H9 (cell line): ENCODE measurements around the gene TIMP1. TPM values are rescaled to one million over a fixed set of nuclear protein-coding genes. Genes with fewer than 3 reads are reported as not detected.

Experiments used
- DNase-seq: peaks from one replicate; pipeline ENCODE4 v3.0.0-alpha.2; 2017
- H2AFZ ChIP-seq: one replicate; pipeline ENCODE4 v1.6.1; 2013; ENCODE audit warnings: mild to moderate bottlenecking, low read length, control low read depth, moderate library complexity
- H2AK5ac ChIP-seq: 2 replicates; pipeline ENCODE4 v1.6.1; 2013; ENCODE audit warnings: low read length, control low read depth, mixed read lengths; ENCODE audit not compliant: insufficient read length
- H2BK120ac ChIP-seq: one replicate; pipeline ENCODE4 v1.6.1; 2013; ENCODE audit warnings: low read depth, mild to moderate bottlenecking, low read length, control low read depth, inconsistent platforms; ENCODE audit not compliant: poor library complexity, severe bottlenecking
- H2BK12ac ChIP-seq: 2 replicates; pipeline ENCODE4 v1.6.1; 2013; ENCODE audit warnings: low read length, control low read depth, mixed read lengths, low read depth; ENCODE audit not compliant: insufficient read length
- H2BK15ac ChIP-seq: 2 replicates; pipeline ENCODE4 v1.6.1; 2013; ENCODE audit warnings: low read depth, low read length, control low read depth
- H2BK20ac ChIP-seq: one replicate; pipeline ENCODE4 v1.6.1; 2013; ENCODE audit warnings: low read depth, mild to moderate bottlenecking, low read length, control low read depth, inconsistent platforms; ENCODE audit not compliant: poor library complexity, severe bottlenecking
- H2BK5ac ChIP-seq: 2 replicates; pipeline ENCODE4 v1.6.1; 2013; ENCODE audit warnings: low read length, control low read depth, mixed read lengths; ENCODE audit not compliant: insufficient read length
- H3K14ac ChIP-seq: 2 replicates; pipeline ENCODE4 v1.6.1; 2013; ENCODE audit warnings: low read length, control low read depth; ENCODE audit not compliant: insufficient read depth
- H3K18ac ChIP-seq: 2 replicates; pipeline ENCODE4 v1.6.1; 2013; ENCODE audit warnings: low read depth, mild to moderate bottlenecking, mixed read lengths, low read length, control low read depth; ENCODE audit not compliant: insufficient read length
- H3K23ac ChIP-seq: 2 replicates; pipeline ENCODE4 v1.6.1; 2013; ENCODE audit warnings: low read length, control low read depth, mixed read lengths, low read depth; ENCODE audit not compliant: insufficient read length
- H3K23me2 ChIP-seq: 2 replicates; pipeline ENCODE4 v1.6.1; 2013; ENCODE audit warnings: low read depth, mild to moderate bottlenecking, mixed read lengths, low read length, control low read depth; ENCODE audit not compliant: insufficient read length, poor library complexity, severe bottlenecking
- H3K27ac ChIP-seq: 2 replicates; pipeline ENCODE4 v1.5.1; 2013; ENCODE audit warnings: low read length, control low read depth, mixed read lengths, low read depth; ENCODE audit not compliant: insufficient read length
- H3K27me3 ChIP-seq: 2 replicates; pipeline ENCODE4 v1.6.1; 2013; ENCODE audit warnings: low read length, control low read depth, inconsistent platforms; ENCODE audit not compliant: insufficient read depth
- H3K4ac ChIP-seq: 2 replicates; pipeline ENCODE4 v1.6.1; 2013; ENCODE audit warnings: low read depth, mild to moderate bottlenecking, control low read depth, inconsistent platforms, low read length, moderate library complexity
- H3K4me1 ChIP-seq: 2 replicates; pipeline ENCODE4 v1.6.1; 2013; ENCODE audit warnings: low read length, control low read depth, inconsistent platforms; ENCODE audit not compliant: insufficient read depth
- H3K4me2 ChIP-seq: 2 replicates; pipeline ENCODE4 v1.6.1; 2013; ENCODE audit warnings: low read length, control low read depth, mixed read lengths; ENCODE audit not compliant: insufficient read length, insufficient read depth
- H3K56ac ChIP-seq: 2 replicates; pipeline ENCODE4 v1.6.1; 2013; ENCODE audit warnings: low read depth, mild to moderate bottlenecking, mixed read lengths, low read length, control low read depth; ENCODE audit not compliant: insufficient read length
- H3K79me1 ChIP-seq: 2 replicates; pipeline ENCODE4 v1.6.1; 2013; ENCODE audit warnings: low read depth, mild to moderate bottlenecking, moderate library complexity, low read length, control low read depth, inconsistent platforms; ENCODE audit not compliant: insufficient read depth, poor library complexity, severe bottlenecking
- H3K79me2 ChIP-seq: 2 replicates; pipeline ENCODE4 v1.6.1; 2013; ENCODE audit warnings: low read length, control low read depth, inconsistent platforms; ENCODE audit not compliant: insufficient read depth
- H3K9ac ChIP-seq: 2 replicates; pipeline ENCODE4 v1.6.1; 2013; ENCODE audit warnings: low read length, control low read depth, mixed read lengths; ENCODE audit not compliant: insufficient read length; ENCODE audit errors: extremely low read depth
- H3K9me3 ChIP-seq: one replicate; pipeline ENCODE4 v1.6.1; 2013; ENCODE audit warnings: low read depth, low read length, inconsistent platforms; ENCODE audit not compliant: control insufficient read depth
- H3T11ph ChIP-seq: one replicate; pipeline ENCODE4 v1.6.1; 2013; ENCODE audit warnings: mild to moderate bottlenecking, low read length, control low read depth, inconsistent platforms
- H4K20me1 ChIP-seq: one replicate; pipeline ENCODE4 v1.6.1; 2013; ENCODE audit not compliant: control insufficient read depth, insufficient read length, insufficient read depth
- H4K5ac ChIP-seq: 2 replicates; pipeline ENCODE4 v1.6.1; 2013; ENCODE audit warnings: low read depth, mild to moderate bottlenecking, mixed read lengths, low read length, control low read depth; ENCODE audit not compliant: insufficient read length
- H4K8ac ChIP-seq: replicated peaks from 2 replicates; pipeline ENCODE4 v1.6.1; 2013; ENCODE audit warnings: low read length, control low read depth, mixed read lengths, low read depth; ENCODE audit not compliant: insufficient read length
- H4K91ac ChIP-seq: 2 replicates; pipeline ENCODE4 v1.6.1; 2013; ENCODE audit warnings: low read depth, mild to moderate bottlenecking, moderate library complexity, mixed read lengths, low read length, control low read depth; ENCODE audit not compliant: insufficient read length
- H3K27ac Mint-ChIP-seq, 3 experiments: 2 replicates in 2 of 3; 3 replicates in 1 of 3; pipeline ENCODE4 v1.8.0; 2020 to 2021; ENCODE audit warnings: mixed read lengths in 3 of 3, mild to moderate bottlenecking in 1 of 3, moderate library complexity in 1 of 3
- H3K27me3 Mint-ChIP-seq: 2 replicates; pipeline ENCODE4 v1.8.0; 2021; ENCODE audit warnings: low read depth, mild to moderate bottlenecking, moderate library complexity, mixed read lengths
- H3K36me3 Mint-ChIP-seq, 3 experiments: 2 replicates in 2 of 3; 3 replicates in 1 of 3; pipeline ENCODE4 v1.8.0; 2020 to 2021; ENCODE audit warnings: low read depth in 3 of 3, mixed read lengths in 3 of 3; ENCODE audit not compliant: insufficient read depth in 1 of 3
- H3K4me1 Mint-ChIP-seq, 2 experiments: 2 replicates each; pipeline ENCODE4 v1.8.0; 2020; ENCODE audit warnings: mixed read lengths in 2 of 2
- H3K4me3 Mint-ChIP-seq, 2 experiments: 2 replicates in 1 of 2; 3 replicates in 1 of 2; pipeline ENCODE4 v1.8.0; 2020 to 2021; ENCODE audit warnings: mild to moderate bottlenecking in 2 of 2, mixed read lengths in 2 of 2, moderate library complexity in 1 of 2
- H3K9me3 Mint-ChIP-seq, 2 experiments: 2 replicates in 1 of 2; 3 replicates in 1 of 2; pipeline ENCODE4 v1.8.0; 2020; ENCODE audit warnings: mild to moderate bottlenecking in 2 of 2, mixed read lengths in 2 of 2, moderate library complexity in 1 of 2
- whole genome bisulfite sequencing: extraction: QIAGEN DNeasy Blood & Tissue Kit; methylation state at CpG from one replicate; pipeline ENCODE4 v1.1.7; 2013; ENCODE audit warnings: missing lambda C conversion rate, low lambda C conversion rate, mixed read lengths; ENCODE audit not compliant: insufficient read length; ENCODE audit errors: extremely low coverage; 5-methylcytosine and 5-hydroxymethylcytosine counted together
- total RNA-seq: library from RNA; stranded (reverse); gene quantifications from 2 replicates; pipeline ENCODE4 v1.2.1, GENCODE V29; 2021
- TF ChIP-seq, protein P1 (sequence below): fragments of 200-600 bp; sonication (generic); conservative IDR thresholded peaks from 3 replicates; pipeline ENCODE4 v1.8.0; 2021; ENCODE audit warnings: antibody characterized with exemption, mild to moderate bottlenecking

Gene TIMP1
- total RNA-seq, 1 experiment from 2014 or later = 65.1 TPM

GRCh38 chrX:47587906-47588735 is 5.9 kb downstream of the TIMP1 start:
- H2BK20ac ChIP-seq = no peak overlapping the region
- no peak for DNase-seq
- no peak overlapping the region for H2BK15ac ChIP-seq
- H2AK5ac ChIP-seq = no peak overlapping the region
- no peak overlapping the region for H3T11ph ChIP-seq
- no peak overlapping the region for H2BK120ac ChIP-seq
- no peaks in the 10 kb centered on the region for H3K79me1 ChIP-seq
- no peaks in the 10 kb centered on the region for H3K79me2 ChIP-seq
- Mint-ChIP-seq H3K27ac (no peak overlapping the region), H3K36me3 (peaks cover 17 to 22% (median 19%) of the 10 kb centered on the region in 3 experiments; a peak in 6 of 7 replicates), H3K4me3 (no peak overlapping the region), H3K9me3 (peaks cover 60 to 80% of the 10 kb centered on the region in 2 experiments), H3K4me1 (peaks cover 6 to 11% of the 10 kb centered on the region in 2 experiments; a peak in 2 of 4 replicates), H3K27me3 (no peaks in the 10 kb centered on the region; the same call in 1 of the 2 replicates)
- H4K5ac ChIP-seq = no peak overlapping the region
- H3K23ac ChIP-seq = no peak overlapping the region
- H3K27ac ChIP-seq = no peak overlapping the region
- no peak overlapping the region for H3K9ac ChIP-seq
- H3K9me3 ChIP-seq = peaks cover 44% of the 10 kb centered on the region
- no peak overlapping the region for H4K8ac ChIP-seq
- no peaks in the 10 kb centered on the region for H3K4me1 ChIP-seq
- H2BK12ac ChIP-seq = no peak overlapping the region
- no peaks in the 10 kb centered on the region for H4K20me1 ChIP-seq
- no peak overlapping the region for H3K4me2 ChIP-seq
- TF ChIP-seq, protein P1, sequence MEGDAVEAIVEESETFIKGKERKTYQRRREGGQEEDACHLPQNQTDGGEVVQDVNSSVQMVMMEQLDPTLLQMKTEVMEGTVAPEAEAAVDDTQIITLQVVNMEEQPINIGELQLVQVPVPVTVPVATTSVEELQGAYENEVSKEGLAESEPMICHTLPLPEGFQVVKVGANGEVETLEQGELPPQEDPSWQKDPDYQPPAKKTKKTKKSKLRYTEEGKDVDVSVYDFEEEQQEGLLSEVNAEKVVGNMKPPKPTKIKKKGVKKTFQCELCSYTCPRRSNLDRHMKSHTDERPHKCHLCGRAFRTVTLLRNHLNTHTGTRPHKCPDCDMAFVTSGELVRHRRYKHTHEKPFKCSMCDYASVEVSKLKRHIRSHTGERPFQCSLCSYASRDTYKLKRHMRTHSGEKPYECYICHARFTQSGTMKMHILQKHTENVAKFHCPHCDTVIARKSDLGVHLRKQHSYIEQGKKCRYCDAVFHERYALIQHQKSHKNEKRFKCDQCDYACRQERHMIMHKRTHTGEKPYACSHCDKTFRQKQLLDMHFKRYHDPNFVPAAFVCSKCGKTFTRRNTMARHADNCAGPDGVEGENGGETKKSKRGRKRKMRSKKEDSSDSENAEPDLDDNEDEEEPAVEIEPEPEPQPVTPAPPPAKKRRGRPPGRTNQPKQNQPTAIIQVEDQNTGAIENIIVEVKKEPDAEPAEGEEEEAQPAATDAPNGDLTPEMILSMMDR = no peak
- H3K56ac ChIP-seq = no peak overlapping the region
- H2AFZ ChIP-seq = no peak overlapping the region
- no peak overlapping the region for H3K14ac ChIP-seq
- H3K27me3 ChIP-seq = no peaks in the 10 kb centered on the region
- H3K23me2 ChIP-seq = no peaks in the 10 kb centered on the region
- no peak overlapping the region for H2BK5ac ChIP-seq
- no peak overlapping the region for H3K18ac ChIP-seq
- no peak overlapping the region for H4K91ac ChIP-seq
- no peak overlapping the region for H3K4ac ChIP-seq
- WGBS = no CpG with 5 or more reads among the region's 16 CpGs
